Keratinocyte (primary cell): ENCODE data around the gene CLEC17A. TPM values are rescaled to one million over a fixed set of nuclear protein-coding genes. Genes with fewer than 3 reads are reported as not detected.

Experiments used
- DNase-seq: peaks from one replicate; pipeline ENCODE4 v3.0.0-alpha.2; 2011; ENCODE audit warnings: low read depth, missing footprints, low spot score
- FAIRE-seq: peaks from 2 replicates; lab custom pipeline; 2011; peaks lifted over from hg19 to GRCh38; lab: Jason Lieb, UNC
- H2AFZ ChIP-seq: 2 replicates; pipeline ENCODE4 v1.6.0; 2012; ENCODE audit warnings: low read length, control low read depth, inconsistent platforms; ENCODE audit not compliant: control insufficient read depth
- H3K27ac ChIP-seq: 2 replicates; pipeline ENCODE4 v1.5.1; 2011; ENCODE audit warnings: low read length; ENCODE audit not compliant: control insufficient read depth, insufficient read depth
- H3K27me3 ChIP-seq: 3 replicates; pipeline ENCODE4 v1.6.0; 2011; ENCODE audit warnings: low read length; ENCODE audit not compliant: control insufficient read depth, insufficient read depth; ENCODE audit errors: extremely low read depth
- H3K36me3 ChIP-seq, 2 experiments: 2 replicates in 1 of 2; 3 replicates in 1 of 2; pipeline ENCODE4 v1.5.1; 2011; ENCODE audit warnings: low read length in 2 of 2, mild to moderate bottlenecking in 1 of 2; ENCODE audit not compliant: control insufficient read depth in 2 of 2, insufficient read depth in 2 of 2; ENCODE audit errors: extremely low read depth in 1 of 2
- H3K4me1 ChIP-seq: 3 replicates; pipeline ENCODE4 v1.5.1; 2011; ENCODE audit warnings: low read length; ENCODE audit not compliant: control insufficient read depth, insufficient read depth; ENCODE audit errors: extremely low read depth
- H3K4me2 ChIP-seq: 3 replicates; pipeline ENCODE4 v1.6.0; 2011; ENCODE audit warnings: low read depth, low read length; ENCODE audit not compliant: control insufficient read depth, insufficient read depth; ENCODE audit errors: extremely low read depth
- H3K4me3 ChIP-seq, 3 experiments: fragments of 200-600 bp in 1 of 3; sonication (generic) in 1 of 3; 2 replicates in 2 of 3; 3 replicates in 1 of 3; pipeline ENCODE4 v1.5.1; 2011 to 2016; ENCODE audit warnings: low read length in 3 of 3, mild to moderate bottlenecking in 3 of 3, control low read depth in 2 of 3, inconsistent platforms in 1 of 3, low read depth in 1 of 3, mixed read lengths in 1 of 3, mixed run types in 1 of 3, moderate library complexity in 1 of 3; ENCODE audit not compliant: control insufficient read depth in 2 of 3, insufficient read depth in 2 of 3; ENCODE audit errors: extremely low read depth in 1 of 3
- H3K79me2 ChIP-seq: 2 replicates; pipeline ENCODE4 v1.6.0; 2012; ENCODE audit warnings: low read length; ENCODE audit not compliant: control insufficient read depth, insufficient read depth
- H3K9ac ChIP-seq: 3 replicates; pipeline ENCODE4 v1.6.0; 2011; ENCODE audit warnings: low read length; ENCODE audit not compliant: control insufficient read depth, insufficient read depth; ENCODE audit errors: extremely low read depth
- H3K9me1 ChIP-seq: 3 replicates; pipeline ENCODE4 v1.6.0; 2011; ENCODE audit warnings: low read length; ENCODE audit not compliant: control insufficient read depth, insufficient read depth; ENCODE audit errors: extremely low read depth
- H3K9me3 ChIP-seq: 2 replicates; pipeline ENCODE4 v1.5.1; 2012; ENCODE audit warnings: low read depth, low read length; ENCODE audit not compliant: control insufficient read depth
- H4K20me1 ChIP-seq: 3 replicates; pipeline ENCODE4 v1.6.0; 2011; ENCODE audit warnings: low read length; ENCODE audit not compliant: control insufficient read depth, insufficient read depth; ENCODE audit errors: extremely low read depth
- EZH2 ChIP-seq: IDR thresholded peaks from one replicate; pipeline ENCODE4 v1.6.1; 2012; ENCODE audit warnings: inconsistent platforms, mild to moderate bottlenecking, low read length, moderate library complexity
- dilution Hi-C: fragments of 300-500 bp; cut with MboI; formaldehyde crosslinking; loops from one replicate; pipeline ENCODE4 v1.7.0; 2020; ENCODE audit warnings: low sequenced_read_pairs; ENCODE audit not compliant: extremely low pct_ligation_motif_present
- polyA plus RNA-seq, 5 experiments: library from polyadenylated mRNA; depleted of rRNA in 3 of 5; stranded (reverse) in 3 of 5; stranded (forward) in 1 of 5; unstranded in 1 of 5; fragments of >200 nt; gene quantifications; 1 replicate in 1 of 5; 2 replicates in 3 of 5; 3 replicates in 1 of 5; pipeline versions ENCODE4 v1.2.1 to v1.2.3, GENCODE V29; 2011 to 2012; ENCODE audit warnings: missing spikeins in 2 of 5, low read depth in 1 of 5, low replicate concordance in 1 of 5
- TF ChIP-seq, protein P1 (sequence below), 3 experiments: IDR thresholded peaks in 1 of 3; conservative IDR thresholded peaks in 1 of 3; optimal IDR thresholded peaks in 1 of 3; 2 replicates in 2 of 3; 3 replicates in 1 of 3; pipeline versions ENCODE3 to v1.5.1; 2011; ENCODE audit warnings: low read length in 3 of 3, mild to moderate bottlenecking in 3 of 3, moderate library complexity in 2 of 3, control low read depth in 1 of 3, inconsistent platforms in 1 of 3; ENCODE audit not compliant: insufficient read depth in 2 of 3; ENCODE audit errors: extremely low read depth in 1 of 3

CLEC17A gene
- polyA plus RNA-seq, 1 donor (not counting 4 experiments of a cell fraction or from before 2014, with no cell fraction given), result not detected

DNA sequence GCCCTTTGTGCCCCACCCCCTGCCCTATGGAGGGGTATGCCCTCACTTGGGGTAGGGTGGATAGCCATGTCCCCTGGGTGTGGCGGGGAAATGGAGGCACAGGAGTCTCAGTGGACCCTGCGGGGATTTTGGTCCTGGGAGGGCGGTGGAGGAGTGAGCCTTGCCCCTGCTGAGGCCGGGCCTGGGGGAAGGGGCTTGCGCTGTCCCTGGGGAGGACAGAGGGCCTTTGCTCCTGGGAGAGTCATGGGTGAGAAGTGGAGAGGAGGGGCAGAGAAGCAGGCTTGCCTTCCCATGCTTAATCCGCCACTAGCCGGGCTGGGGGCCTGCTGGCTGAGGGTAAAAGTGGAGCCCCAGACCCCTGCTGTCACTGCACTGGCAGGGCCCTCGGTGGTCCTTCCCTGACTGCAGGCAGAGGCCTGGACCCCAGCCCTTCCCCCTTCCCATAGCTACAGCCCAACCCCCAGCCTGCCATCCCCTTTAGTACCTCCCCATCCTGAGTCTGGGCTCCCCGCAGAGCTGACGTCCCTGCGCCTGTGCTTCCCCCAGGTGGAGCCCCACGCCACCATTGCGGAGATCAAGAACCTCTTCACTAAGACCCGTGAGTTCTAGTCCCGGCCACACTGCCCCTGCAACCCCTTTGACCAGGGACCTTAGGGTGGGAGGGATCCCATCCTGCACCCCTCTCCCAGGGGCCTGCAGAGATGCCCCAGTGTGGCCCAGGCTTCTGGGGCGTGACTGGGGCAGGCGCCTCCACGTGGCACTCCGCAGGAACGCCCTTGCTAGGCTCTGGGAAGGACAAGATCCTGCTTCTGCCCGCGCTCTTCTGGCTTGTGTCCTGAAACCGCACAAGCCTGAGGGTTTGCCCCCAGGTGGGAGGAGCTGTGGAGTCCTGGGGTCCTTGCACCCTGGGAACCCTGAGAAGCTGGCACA is 20.0 kb upstream of the CLEC17A start:
- Histone ChIP-seq H3K4me2 (peak overlapping the region; percentile 75), H3K4me1 (peaks cover 40% of the 10 kb centered on the region), H3K9ac (peak overlapping the region; percentile 59), H4K20me1 (no peaks in the 10 kb centered on the region), H3K79me2 (peaks cover 35% of the 10 kb centered on the region), H3K27me3 (no peaks in the 10 kb centered on the region), H3K27ac (no peak overlapping the region), H3K9me1 (no peaks in the 10 kb centered on the region), H3K9me3 (no peaks in the 10 kb centered on the region), H2AFZ (no peak overlapping the region), H3K4me3 (no peak overlapping the region), H3K36me3 (peaks cover 7 to 16% of the 10 kb centered on the region in 2 experiments)
- FAIRE-seq, result no peak
- dilution Hi-C loops, result no loop called here
- DNase-seq, result no peak
- no peak for TF ChIP-seq EZH2
- TF ChIP-seq, protein P1, sequence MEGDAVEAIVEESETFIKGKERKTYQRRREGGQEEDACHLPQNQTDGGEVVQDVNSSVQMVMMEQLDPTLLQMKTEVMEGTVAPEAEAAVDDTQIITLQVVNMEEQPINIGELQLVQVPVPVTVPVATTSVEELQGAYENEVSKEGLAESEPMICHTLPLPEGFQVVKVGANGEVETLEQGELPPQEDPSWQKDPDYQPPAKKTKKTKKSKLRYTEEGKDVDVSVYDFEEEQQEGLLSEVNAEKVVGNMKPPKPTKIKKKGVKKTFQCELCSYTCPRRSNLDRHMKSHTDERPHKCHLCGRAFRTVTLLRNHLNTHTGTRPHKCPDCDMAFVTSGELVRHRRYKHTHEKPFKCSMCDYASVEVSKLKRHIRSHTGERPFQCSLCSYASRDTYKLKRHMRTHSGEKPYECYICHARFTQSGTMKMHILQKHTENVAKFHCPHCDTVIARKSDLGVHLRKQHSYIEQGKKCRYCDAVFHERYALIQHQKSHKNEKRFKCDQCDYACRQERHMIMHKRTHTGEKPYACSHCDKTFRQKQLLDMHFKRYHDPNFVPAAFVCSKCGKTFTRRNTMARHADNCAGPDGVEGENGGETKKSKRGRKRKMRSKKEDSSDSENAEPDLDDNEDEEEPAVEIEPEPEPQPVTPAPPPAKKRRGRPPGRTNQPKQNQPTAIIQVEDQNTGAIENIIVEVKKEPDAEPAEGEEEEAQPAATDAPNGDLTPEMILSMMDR (optimal IDR thresholded peaks at IDR 0.05 in 1 of 3, IDR thresholded peaks at IDR 0.05 in 1 of 3, conservative IDR thresholded peaks at IDR 0.05 in 1 of 3; ENCODE audit: extremely low read depth in 1 of 3, insufficient read depth in 2 of 3, low read length in 3 of 3), result peak in 1 of 3 experiments; percentile 25

DNA sequence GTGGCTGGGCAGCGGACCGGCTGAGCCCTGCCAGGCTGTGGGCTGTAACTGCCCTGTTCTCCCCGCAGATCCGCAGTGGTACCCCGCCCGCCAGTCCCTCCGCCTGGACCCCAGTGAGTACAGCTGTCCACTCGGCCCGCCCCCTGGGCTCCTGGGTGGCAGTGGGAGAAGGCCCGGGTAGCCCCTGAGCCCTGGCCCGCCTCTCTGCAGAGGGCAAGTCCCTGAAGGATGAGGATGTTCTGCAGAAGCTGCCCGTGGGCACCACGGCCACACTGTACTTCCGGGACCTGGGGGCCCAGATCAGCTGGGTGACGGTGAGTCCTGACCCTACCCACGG is 19.3 kb upstream of the CLEC17A start:
- H3K4me2 ChIP-seq, result no peak overlapping the region
- H4K20me1 ChIP-seq, result no peaks in the 10 kb centered on the region
- H3K4me3 ChIP-seq, result no peak overlapping the region
- H3K4me1 ChIP-seq, result peaks cover 35% of the 10 kb centered on the region
- H3K27ac ChIP-seq, result no peak overlapping the region
- H3K9ac ChIP-seq, result no peak overlapping the region
- TF ChIP-seq EZH2, result no peak
- TF ChIP-seq, protein P1 (optimal IDR thresholded peaks at IDR 0.05 in 1 of 3, IDR thresholded peaks at IDR 0.05 in 1 of 3, conservative IDR thresholded peaks at IDR 0.05 in 1 of 3; ENCODE audit: extremely low read depth in 1 of 3, insufficient read depth in 2 of 3, low read length in 3 of 3), result no peak
- DNase-seq (no peak), FAIRE-seq (no peak)
- no peaks in the 10 kb centered on the region for H3K9me3 ChIP-seq
- peaks cover 7 to 16% of the 10 kb centered on the region in 2 experiments for H3K36me3 ChIP-seq
- H2AFZ ChIP-seq, result no peak overlapping the region
- H3K79me2 ChIP-seq, result peaks cover 33% of the 10 kb centered on the region
- H3K27me3 ChIP-seq, result no peaks in the 10 kb centered on the region
- no peaks in the 10 kb centered on the region for H3K9me1 ChIP-seq
- dilution Hi-C loops, result no loop called here
